ENCODE data around the gene LARGE1.

The LARGE1 gene

DNA sequence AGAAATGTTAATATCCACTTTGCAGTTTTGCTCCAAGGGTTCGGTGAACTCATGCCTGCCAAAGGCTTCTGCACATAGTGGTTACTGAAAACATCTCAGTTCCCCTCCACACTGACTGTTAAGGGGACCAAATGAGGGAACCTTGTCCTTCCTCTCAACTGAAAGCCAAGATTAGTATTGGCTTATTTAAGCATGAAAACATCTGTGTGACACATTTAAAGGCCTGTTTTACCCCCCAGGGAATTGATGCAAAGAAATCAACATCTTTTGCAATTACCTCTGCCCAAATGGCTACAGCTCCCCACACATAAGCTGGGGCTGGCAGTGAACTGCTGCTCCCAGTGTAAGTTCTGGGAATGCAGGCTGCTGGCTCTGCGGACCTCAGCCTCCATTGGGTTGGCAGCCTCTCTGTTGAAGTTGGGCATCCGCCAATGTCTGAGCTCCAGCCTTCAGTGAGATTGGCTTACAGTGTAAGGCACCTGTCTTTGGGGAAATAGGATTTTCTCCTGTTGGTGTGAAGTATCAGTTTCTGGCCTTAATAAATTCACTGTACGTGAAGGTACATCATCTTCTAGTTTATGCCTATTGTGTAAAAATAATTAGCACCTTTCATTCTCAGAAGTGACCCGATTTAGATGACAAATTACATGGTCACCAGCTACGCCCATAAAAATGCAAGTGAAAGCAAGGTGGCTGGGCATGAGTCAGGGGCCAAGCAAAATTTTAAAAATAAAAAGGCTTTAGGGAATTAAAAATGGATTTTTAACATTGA, 648.7 kb downstream of the LARGE1 start:
- DNase-seq (ENCODE audit: low read depth in 2 of 3, low spot score in 2 of 3): no peak

DNA sequence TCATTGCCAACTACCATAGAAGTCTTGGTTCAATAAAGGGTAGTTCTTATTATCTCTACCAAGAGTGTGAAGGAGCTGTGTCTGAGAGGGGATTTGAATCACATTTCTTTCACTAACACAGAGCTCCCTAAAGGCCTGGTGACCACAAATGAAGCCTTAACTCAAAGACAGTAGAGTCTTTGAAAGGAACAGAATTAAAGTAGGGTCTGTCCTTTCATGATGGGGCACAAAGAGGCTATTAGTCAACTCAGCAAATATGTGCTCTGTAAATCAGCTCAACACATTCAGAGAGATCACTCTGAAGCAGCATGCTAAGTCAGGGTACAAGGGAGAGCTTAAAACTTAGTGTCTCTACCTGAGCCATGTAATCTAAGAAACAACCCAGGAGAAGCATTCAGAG, 649.7 kb downstream of the LARGE1 start:
- DNase-seq (ENCODE audit: low read depth in 2 of 3, low spot score in 2 of 3): no peak

DNA sequence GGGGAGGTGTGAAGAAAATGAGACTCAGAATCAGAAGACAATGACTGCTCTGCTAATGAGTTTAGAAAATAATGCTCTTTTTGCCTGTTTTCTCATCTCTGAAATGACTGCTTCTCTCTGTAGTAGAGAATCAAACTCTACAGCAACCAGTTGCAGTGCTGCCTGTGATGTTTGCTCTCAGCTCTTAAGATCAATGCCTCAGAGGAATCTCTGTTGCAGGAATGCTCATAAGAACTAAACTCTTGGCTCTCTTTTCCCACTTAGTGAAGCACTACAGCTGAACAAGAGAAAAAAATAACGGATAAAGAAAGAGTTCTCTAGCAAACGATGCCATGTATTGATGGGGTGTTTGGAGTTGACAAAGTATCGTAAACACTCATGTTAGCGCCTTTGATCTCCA, 658.6 kb downstream of the LARGE1 start:
- DNase-seq (ENCODE audit: low read depth in 2 of 3, low spot score in 2 of 3): no peak

DNA sequence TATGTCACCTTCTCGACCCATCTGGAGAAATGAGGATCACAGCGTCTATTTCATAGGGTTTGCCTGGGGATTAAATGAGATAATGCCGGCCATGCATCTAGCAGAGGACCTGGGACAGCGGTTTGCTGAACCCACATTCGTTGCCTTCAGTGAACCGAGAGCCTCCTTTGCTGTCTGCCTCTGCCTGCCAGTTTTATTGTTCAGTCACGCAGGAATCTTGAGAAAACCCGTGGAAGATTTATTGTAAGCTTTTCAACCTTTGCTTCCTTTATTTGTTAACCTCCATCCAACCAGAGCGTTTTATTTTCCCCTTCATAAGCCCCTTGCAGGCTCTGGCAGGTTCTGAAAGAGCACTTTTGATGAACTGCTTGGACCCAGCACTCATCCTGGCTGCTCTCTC, 659.8 kb downstream of the LARGE1 start:
- DNase-seq (ENCODE audit: low read depth in 2 of 3, low spot score in 2 of 3): no peak

DNA sequence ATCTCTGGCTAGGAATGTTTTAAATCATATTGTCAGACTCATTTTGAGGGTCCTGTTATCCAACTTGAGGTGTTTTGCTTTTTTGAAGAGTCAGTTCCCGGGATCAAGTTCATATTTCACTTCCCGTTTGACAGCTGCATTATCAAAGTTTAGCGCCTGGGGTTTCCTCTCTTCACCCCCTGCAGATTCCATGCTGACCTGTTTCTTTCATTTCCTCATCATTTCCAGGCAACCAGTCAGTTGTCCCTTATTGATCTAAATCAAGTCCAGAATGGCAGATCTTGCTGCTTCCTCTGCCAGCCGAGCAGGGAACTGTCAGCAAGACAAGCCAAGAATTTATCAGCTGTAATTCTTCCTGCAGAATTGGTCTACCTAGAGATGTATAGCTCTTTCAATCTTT, 664.5 kb downstream of the LARGE1 start:
- no peak for DNase-seq (ENCODE audit: low read depth in 2 of 3, low spot score in 2 of 3)

- no peak for DNase-seq (ENCODE audit: low read depth in 2 of 3, low spot score in 2 of 3)
Measured at GRCh38 chr22:33248948-33249347, 671.3 kb downstream of the LARGE1 start.

DNA sequence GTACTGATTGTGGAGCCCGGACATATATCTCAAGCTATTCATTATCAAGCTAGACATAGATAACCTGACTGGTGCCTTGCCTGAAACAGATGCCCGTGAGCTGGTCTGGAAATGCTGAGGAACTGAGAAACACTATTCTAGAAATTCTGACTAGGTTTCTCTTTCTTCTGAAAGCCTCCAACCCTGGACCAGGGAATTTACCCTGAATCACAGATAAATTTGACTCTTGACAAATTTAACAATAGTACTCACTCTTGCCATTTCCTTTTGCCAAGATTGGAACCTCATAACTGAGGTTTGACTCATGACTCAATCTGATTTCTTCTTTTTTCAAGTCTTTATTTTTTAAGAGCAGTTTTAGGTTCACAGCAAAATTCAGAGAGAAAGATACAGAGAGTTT, 672.5 kb downstream of the LARGE1 start:
- DNase-seq (ENCODE audit: low read depth in 2 of 3, low spot score in 2 of 3): no peak

GRCh38 chr22:33242078-33242477, 678.2 kb downstream of the LARGE1 start:
- DNase-seq (ENCODE audit: low read depth in 2 of 3, low spot score in 2 of 3): no peak

DNA sequence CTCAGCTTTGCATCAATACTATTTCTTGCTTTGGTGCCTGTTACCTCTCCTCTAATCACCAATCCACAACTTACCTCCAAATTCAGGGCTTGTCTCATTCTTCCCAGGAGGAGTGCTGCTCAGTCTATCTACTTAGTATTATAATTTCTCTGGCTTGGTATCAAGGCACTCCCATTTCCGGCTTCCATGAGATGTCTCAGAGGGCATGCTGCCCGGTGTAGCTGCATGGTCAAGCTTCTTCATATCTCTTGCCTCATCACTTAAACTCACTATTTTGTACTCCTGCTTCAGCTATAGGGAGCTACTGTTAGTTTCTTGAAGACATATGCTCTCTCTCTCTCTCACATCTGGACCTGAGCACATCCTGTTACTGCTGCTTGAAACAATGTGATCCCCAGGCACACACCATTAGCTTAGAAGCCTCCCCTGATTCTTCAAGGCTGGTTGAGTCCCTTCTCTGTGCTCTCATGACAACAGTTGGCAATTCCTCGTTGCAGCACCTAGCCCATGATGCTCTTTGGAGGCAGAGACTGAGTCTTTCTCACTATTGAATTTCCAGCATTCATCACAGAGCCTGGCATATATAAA, 679.3 kb downstream of the LARGE1 start:
- DNase-seq (ENCODE audit: low read depth in 2 of 3, low spot score in 2 of 3): no peak

- no peak for DNase-seq (ENCODE audit: low read depth in 2 of 3, low spot score in 2 of 3)
Measured at GRCh38 chr22:33232071-33232470, 688.2 kb downstream of the LARGE1 start.

DNA sequence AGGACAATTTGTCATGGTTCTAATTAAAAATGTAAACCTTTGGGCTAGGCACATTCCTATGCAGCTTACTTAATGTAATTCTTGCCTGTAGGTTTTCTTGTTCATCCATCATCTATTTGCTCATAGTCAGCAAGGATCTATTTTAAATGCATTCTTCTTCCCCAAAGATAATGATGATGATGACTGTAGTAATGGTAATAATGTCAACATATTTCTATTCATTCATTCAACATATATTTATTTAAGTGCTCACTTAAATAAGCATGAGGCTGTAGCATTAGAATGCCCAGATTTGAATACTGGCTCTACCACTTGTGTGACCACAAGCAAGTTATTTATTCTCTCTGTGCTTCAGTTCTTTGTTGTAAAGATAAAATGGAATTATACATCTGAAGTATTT, 692.5 kb downstream of the LARGE1 start:
- DNase-seq (ENCODE audit: low read depth in 2 of 3, low spot score in 2 of 3): no peak

- DNase-seq (ENCODE audit: low read depth in 2 of 3, low spot score in 2 of 3): no peak
Measured at GRCh38 chr22:33224841-33225240, 695.4 kb downstream of the LARGE1 start.

Data from activated CD8-positive, alpha-beta memory T cell treated with anti-CD3 and anti-CD28 coated beads for 48 hours (primary cell).